HepG2 (cell line): Measurements from ENCODE around the gene EHBP1. TPM values are rescaled to one million over a fixed set of nuclear protein-coding genes. Genes with fewer than 3 reads are reported as not detected.

ENCODE experiments used
- ATAC-seq: fragments of 200-7000 bp; cut with Tn5 transposase; 3 replicates; pipeline ENCODE4 v1.9.1; 2020; ENCODE audit warnings: mild to moderate bottlenecking, moderate library complexity
- BruUV-seq: library from RNA; stranded (reverse); fragments of 400-500 nt; replicated peaks from 2 replicates; lab custom pipeline; 2021; lab: Mats Ljungman, UMichigan
- CTCF ChIA-PET: fragments of 300-600 bp; formaldehyde crosslinking; extraction: SDS; loops from one replicate; lab custom pipeline; 2021; ENCODE audit warnings: low total read pairs, inconsistent platforms, low intra/inter-chr PET ratio; lab: Yijun Ruan, JAX
- POLR2A ChIA-PET: fragments of 350-600 bp; sonication (Branson Sonifier 250); formaldehyde crosslinking; loops from one replicate; lab custom pipeline; 2020; ENCODE audit warnings: antibody characterized with exemption, inconsistent platforms; lab: Yijun Ruan, JAX
- DNase-seq: peaks from one replicate; pipeline ENCODE4 v3.0.0-alpha.2; 2015; ENCODE audit warnings: low spot score
- FAIRE-seq: peaks from 3 replicates; lab custom pipeline; 2011; peaks lifted over from hg19 to GRCh38; lab: Jason Lieb, UNC
- H2AFZ ChIP-seq: one replicate; pipeline ENCODE4 v1.6.1; 2011; ENCODE audit warnings: low read length, inconsistent platforms
- H3K27ac ChIP-seq: fragments of 300-600 bp; 3 replicates; pipeline ENCODE4 v1.8.0; 2011; ENCODE audit warnings: mixed run types, mild to moderate bottlenecking, mixed read lengths, low read length, inconsistent platforms; ENCODE audit not compliant: insufficient read depth; ENCODE audit errors: extremely low read length
- H3K27me3 ChIP-seq, 2 experiments: fragments of 200-600 bp in 1 of 2; 2 replicates in 1 of 2; 3 replicates in 1 of 2; pipeline versions ENCODE4 v1.6.0 to v1.8.0; 2011; ENCODE audit warnings: low read length in 2 of 2, mild to moderate bottlenecking in 2 of 2, moderate library complexity in 2 of 2, inconsistent platforms in 1 of 2; ENCODE audit not compliant: insufficient read depth in 2 of 2, control insufficient read depth in 1 of 2
- H3K36me3 ChIP-seq, 2 experiments: fragments of 200-600 bp in 1 of 2; replicated peaks in 1 of 2; 2 replicates in 1 of 2; 3 replicates in 1 of 2; pipeline versions ENCODE4 v1.5.1 to v1.8.0; 2011; ENCODE audit warnings: low read length in 2 of 2, inconsistent platforms in 1 of 2; ENCODE audit not compliant: insufficient read depth in 2 of 2, control insufficient read depth in 1 of 2
- H3K4me1 ChIP-seq: 2 replicates; pipeline ENCODE4 v1.5.1; 2012; ENCODE audit warnings: low read length, inconsistent platforms; ENCODE audit not compliant: insufficient read depth
- H3K4me2 ChIP-seq: 2 replicates; pipeline ENCODE4 v1.6.0; 2011; ENCODE audit warnings: low read depth, low read length, inconsistent platforms
- H3K4me3 ChIP-seq, 3 experiments: fragments of 200-600 bp in 1 of 3; sonication (generic), shearing (Covaris generic) in 1 of 3; replicated peaks in 1 of 3; 2 replicates each; pipeline ENCODE4 v1.5.1; 2011 to 2016; ENCODE audit warnings: low read length in 3 of 3, inconsistent platforms in 2 of 3, low read depth in 2 of 3, mild to moderate bottlenecking in 2 of 3, control low read depth in 1 of 3, mixed read lengths in 1 of 3; ENCODE audit not compliant: insufficient read depth in 1 of 3
- H3K79me2 ChIP-seq: one replicate; pipeline ENCODE4 v1.6.1; 2011; ENCODE audit warnings: low read length, inconsistent platforms; ENCODE audit not compliant: insufficient read depth
- H3K9ac ChIP-seq: 2 replicates; pipeline ENCODE4 v1.6.0; 2011; ENCODE audit warnings: mild to moderate bottlenecking, low read depth, low read length, inconsistent platforms; ENCODE audit not compliant: insufficient read depth
- H3K9me3 ChIP-seq: 2 replicates; pipeline ENCODE4 v1.5.1; 2012; ENCODE audit warnings: mild to moderate bottlenecking, low read length
- H4K20me1 ChIP-seq: 2 replicates; pipeline ENCODE4 v1.6.0; 2011; ENCODE audit warnings: inconsistent platforms, mild to moderate bottlenecking, low read length, moderate library complexity; ENCODE audit not compliant: insufficient read depth
- AGO2 ChIP-seq: fragments of 200-400 bp; formaldehyde crosslinking; optimal IDR thresholded peaks from 2 replicates; pipeline ENCODE3; 2017; ENCODE audit warnings: mild to moderate bottlenecking, low read depth, low read length, moderate library complexity
- ATF1 ChIP-seq: IDR thresholded peaks from 2 replicates; pipeline ENCODE4 v1.6.1; 2016; ENCODE audit warnings: mild to moderate bottlenecking, control low read depth
- CENPX ChIP-seq: sonication (generic); formaldehyde crosslinking; IDR thresholded peaks from 2 replicates; pipeline ENCODE4 v1.9.0; 2021; ENCODE audit warnings: mild to moderate bottlenecking, missing genetic modification reagents, moderate library complexity
- HDAC6 ChIP-seq: fragments of 200-600 bp; sonication (generic); IDR thresholded peaks from 2 replicates; pipeline ENCODE4 v1.7.0; 2017; ENCODE audit warnings: mild to moderate bottlenecking, antibody characterized with exemption, low read length, low read depth
- POLR2AphosphoS2 ChIP-seq: IDR thresholded peaks from 2 replicates; pipeline ENCODE4 v1.6.1; 2011; ENCODE audit warnings: low read depth, low read length, improper control_type of control experiment
- RBM22 ChIP-seq: fragments of 200-400 bp; formaldehyde crosslinking; optimal IDR thresholded peaks from 2 replicates; pipeline ENCODE3; 2017; ENCODE audit warnings: mild to moderate bottlenecking, low read length, moderate library complexity
- SCMH1 ChIP-seq: sonication (generic); formaldehyde crosslinking; IDR thresholded peaks from 2 replicates; pipeline ENCODE4 v1.9.0; 2021; ENCODE audit warnings: missing genetic modification reagents, mild to moderate bottlenecking, borderline replicate concordance
- SMAD3 ChIP-seq: sonication (generic); formaldehyde crosslinking; IDR thresholded peaks from 2 replicates; pipeline ENCODE4 v1.4.0; 2020; ENCODE audit warnings: missing genetic modification reagents
- YEATS2 ChIP-seq: sonication (generic); formaldehyde crosslinking; IDR thresholded peaks from 2 replicates; pipeline ENCODE4 v1.4.0; 2020; ENCODE audit warnings: missing genetic modification reagents, borderline replicate concordance
- ZFP1 ChIP-seq: IDR thresholded peaks from 2 replicates; pipeline ENCODE4 v1.6.1; 2016
- ZNF136 ChIP-seq: sonication (generic); formaldehyde crosslinking; IDR thresholded peaks from 2 replicates; pipeline ENCODE4 v1.8.1; 2022; ENCODE audit warnings: low read depth, mild to moderate bottlenecking, moderate library complexity, missing genetic modification reagents
- ZNF563 ChIP-seq: sonication (generic); formaldehyde crosslinking; IDR thresholded peaks from 2 replicates; pipeline ENCODE4 v1.8.0; 2022; ENCODE audit warnings: mild to moderate bottlenecking, moderate library complexity, missing genetic modification reagents
- WGBS: methylation state at CpG from one replicate; pipeline ENCODE4 v1.1.6; 2017; ENCODE audit warnings: low lambda C conversion rate; 5-methylcytosine and 5-hydroxymethylcytosine counted together
- in situ Hi-C: cut with HindIII; loops from 2 replicates; pipeline ENCODE4 v1.10.0; 2017; ENCODE audit warnings: low pct_unique_long_range_greater_than_20kb; ENCODE audit not compliant: extremely low pct_ligation_motif_present
- intact Hi-C: fragments of 100-400 bp; cut with micrococcal nuclease; formaldehyde crosslinking; loops from one replicate; pipeline ENCODE4 v1.10.0; 2022; ENCODE audit not compliant: unreplicated experiment
- polyA plus RNA-seq, 8 experiments: library from polyadenylated mRNA; depleted of rRNA in 3 of 8; stranded (reverse) in 7 of 8; unstranded in 1 of 8; fragments of >200 nt; fragmentation: Illumina TruSeq in 4 of 8; extraction: Trizol in 4 of 8; gene quantifications; 2 replicates each; pipeline versions ENCODE4 v1.2.1 to v1.2.3, GENCODE V29; 2011 to 2016; ENCODE audit warnings: low read depth in 4 of 8, missing spikeins in 1 of 8, mixed read lengths in 1 of 8; ENCODE audit not compliant: insufficient read depth in 1 of 8
- total RNA-seq, 5 experiments: library from RNA; depleted of rRNA; stranded (reverse); fragments of >200 nt; fragmentation: Illumina TruSeq; extraction: Trizol; gene quantifications; 2 replicates each; pipeline ENCODE4 v1.2.3, GENCODE V29; 2016; ENCODE audit warnings: low read depth in 1 of 5
- TF ChIP-seq, protein P1 (sequence below): IDR thresholded peaks from 2 replicates; pipeline ENCODE4 v1.6.1; 2016; ENCODE audit warnings: missing genetic modification reagents, missing compliant biosample characterization
- TF ChIP-seq, protein P2 (sequence below): IDR thresholded peaks from 2 replicates; pipeline ENCODE4 v1.6.1; 2016; ENCODE audit warnings: low read depth
- TF ChIP-seq, protein P3 (sequence below): sonication (generic); formaldehyde crosslinking; IDR thresholded peaks from 2 replicates; pipeline ENCODE4 v1.4.0; 2020; ENCODE audit warnings: mild to moderate bottlenecking, missing genetic modification reagents
- TF ChIP-seq, protein P4 (sequence below): sonication (generic); formaldehyde crosslinking; IDR thresholded peaks from 2 replicates; pipeline ENCODE4 v1.5.1; 2020; ENCODE audit warnings: mild to moderate bottlenecking, missing genetic modification reagents, moderate library complexity

EHBP1 gene
- total and polyA plus RNA-seq, 2 of the 13 experiments (the other 11 are each of a cell fraction or from before 2014, with no cell fraction given) = 93.5 to 146 TPM

DNA sequence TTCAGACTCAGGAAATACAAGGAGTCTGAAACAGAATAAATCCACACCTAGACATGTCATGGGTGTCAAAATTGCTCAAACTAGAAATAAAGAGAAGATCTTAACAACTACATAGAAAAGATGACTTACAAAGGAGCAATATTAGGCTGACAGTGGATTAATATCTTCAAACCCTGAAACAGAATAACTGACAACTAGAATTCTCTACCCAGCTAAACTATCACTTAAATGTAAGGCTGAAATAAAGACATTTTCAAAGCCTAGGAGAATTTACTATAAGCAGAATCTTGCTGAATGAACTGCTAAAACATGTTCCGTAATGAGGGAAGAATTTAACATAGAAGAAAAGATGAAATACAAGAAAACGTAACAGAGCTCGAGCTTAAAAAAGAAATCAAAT is 168.1 kb downstream of the EHBP1 start (continued):
- no peak for TF ChIP-seq YEATS2 (CRISPR knock-in tag)
- TF ChIP-seq ATF1 (CRISPR knock-in tag) = no peak
- TF ChIP-seq, protein P1, sequence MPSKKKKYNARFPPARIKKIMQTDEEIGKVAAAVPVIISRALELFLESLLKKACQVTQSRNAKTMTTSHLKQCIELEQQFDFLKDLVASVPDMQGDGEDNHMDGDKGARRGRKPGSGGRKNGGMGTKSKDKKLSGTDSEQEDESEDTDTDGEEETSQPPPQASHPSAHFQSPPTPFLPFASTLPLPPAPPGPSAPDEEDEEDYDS (CRISPR knock-in tag) = no peak
- no peak for TF ChIP-seq SCMH1 (CRISPR knock-in tag)
- no peak for TF ChIP-seq ZNF563 (CRISPR knock-in tag)
- TF ChIP-seq ZFP1 = peak; percentile 99
- no peak for TF ChIP-seq SMAD3 (CRISPR knock-in tag)
- TF ChIP-seq POLR2AphosphoS2 = 0 out of 2 replicates have a peak, but pooled peaks have one; percentile 41

DNA sequence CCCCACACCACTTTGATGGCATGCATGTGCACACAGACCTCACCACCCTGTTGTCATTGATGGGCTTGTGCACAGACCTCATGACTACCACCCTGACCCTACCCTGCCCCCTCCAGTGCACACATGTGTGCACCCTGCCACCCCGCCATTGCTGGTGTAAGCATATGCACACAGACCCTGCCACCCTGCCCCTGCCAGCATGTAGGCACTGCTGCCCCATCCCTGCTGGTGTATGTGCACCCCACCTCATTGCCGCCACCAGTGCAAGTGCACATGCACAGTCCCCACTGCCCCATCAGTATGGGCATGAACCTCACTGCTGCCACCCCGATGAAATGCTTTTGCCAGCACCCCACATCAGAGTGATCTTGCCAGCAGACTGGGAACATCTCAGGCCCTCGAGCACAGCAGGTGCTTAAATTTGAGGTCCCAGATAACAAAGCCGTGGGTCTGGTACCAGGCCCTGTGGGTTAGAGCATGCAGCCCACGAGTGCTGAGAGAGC is 169.4 kb downstream of the EHBP1 start:
- Histone ChIP-seq H4K20me1 (no peaks in the 10 kb centered on the region), H2AFZ (no peak overlapping the region), H3K79me2 (no peaks in the 10 kb centered on the region), H3K4me3 (no peak overlapping the region), H3K27ac (no peak overlapping the region), H3K4me1 (peaks cover 13% of the 10 kb centered on the region), H3K36me3 (peaks cover 33 to 90% of the 10 kb centered on the region in 2 experiments), H3K27me3 (no peaks in the 10 kb centered on the region), H3K9ac (no peak overlapping the region), H3K9me3 (peaks cover 15% of the 10 kb centered on the region), H3K4me2 (no peak overlapping the region)
- intact Hi-C loops = no loop called here
- WGBS = 93% methylated on average over 4 of the region's 6 CpGs
- ATAC-seq (peak; percentile 50), DNase-seq (no peak), FAIRE-seq (no peak)
- CTCF ChIA-PET = no interaction called here
- POLR2A ChIA-PET = no interaction called here
- BruUV-seq = no TSS peak
- in situ Hi-C loops = no loop called here
- TF ChIP-seq ZNF136 (CRISPR knock-in tag) = no peak
- TF ChIP-seq, protein P2, sequence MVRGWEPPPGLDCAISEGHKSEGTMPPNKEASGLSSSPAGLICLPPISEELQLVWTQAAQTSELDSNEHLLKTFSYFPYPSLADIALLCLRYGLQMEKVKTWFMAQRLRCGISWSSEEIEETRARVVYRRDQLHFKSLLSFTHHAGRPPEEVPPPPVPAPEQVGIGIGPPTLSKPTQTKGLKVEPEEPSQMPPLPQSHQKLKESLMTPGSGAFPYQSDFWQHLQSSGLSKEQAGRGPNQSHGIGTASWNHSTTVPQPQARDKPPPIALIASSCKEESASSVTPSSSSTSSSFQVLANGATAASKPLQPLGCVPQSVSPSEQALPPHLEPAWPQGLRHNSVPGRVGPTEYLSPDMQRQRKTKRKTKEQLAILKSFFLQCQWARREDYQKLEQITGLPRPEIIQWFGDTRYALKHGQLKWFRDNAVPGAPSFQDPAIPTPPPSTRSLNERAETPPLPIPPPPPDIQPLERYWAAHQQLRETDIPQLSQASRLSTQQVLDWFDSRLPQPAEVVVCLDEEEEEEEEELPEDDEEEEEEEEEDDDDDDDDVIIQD (CRISPR knock-in tag) = no peak
- TF ChIP-seq, protein P3, sequence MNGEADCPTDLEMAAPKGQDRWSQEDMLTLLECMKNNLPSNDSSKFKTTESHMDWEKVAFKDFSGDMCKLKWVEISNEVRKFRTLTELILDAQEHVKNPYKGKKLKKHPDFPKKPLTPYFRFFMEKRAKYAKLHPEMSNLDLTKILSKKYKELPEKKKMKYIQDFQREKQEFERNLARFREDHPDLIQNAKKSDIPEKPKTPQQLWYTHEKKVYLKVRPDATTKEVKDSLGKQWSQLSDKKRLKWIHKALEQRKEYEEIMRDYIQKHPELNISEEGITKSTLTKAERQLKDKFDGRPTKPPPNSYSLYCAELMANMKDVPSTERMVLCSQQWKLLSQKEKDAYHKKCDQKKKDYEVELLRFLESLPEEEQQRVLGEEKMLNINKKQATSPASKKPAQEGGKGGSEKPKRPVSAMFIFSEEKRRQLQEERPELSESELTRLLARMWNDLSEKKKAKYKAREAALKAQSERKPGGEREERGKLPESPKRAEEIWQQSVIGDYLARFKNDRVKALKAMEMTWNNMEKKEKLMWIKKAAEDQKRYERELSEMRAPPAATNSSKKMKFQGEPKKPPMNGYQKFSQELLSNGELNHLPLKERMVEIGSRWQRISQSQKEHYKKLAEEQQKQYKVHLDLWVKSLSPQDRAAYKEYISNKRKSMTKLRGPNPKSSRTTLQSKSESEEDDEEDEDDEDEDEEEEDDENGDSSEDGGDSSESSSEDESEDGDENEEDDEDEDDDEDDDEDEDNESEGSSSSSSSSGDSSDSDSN (CRISPR knock-in tag) = 0 out of 2 replicates have a peak, but pooled peaks have one; percentile 20
- TF ChIP-seq POLR2AphosphoS2 = 0 out of 2 replicates have a peak, but pooled peaks have one; percentile 23
- TF ChIP-seq CENPX (CRISPR knock-in tag) = no peak
- TF ChIP-seq HDAC6 = no peak
- TF ChIP-seq, protein P4, sequence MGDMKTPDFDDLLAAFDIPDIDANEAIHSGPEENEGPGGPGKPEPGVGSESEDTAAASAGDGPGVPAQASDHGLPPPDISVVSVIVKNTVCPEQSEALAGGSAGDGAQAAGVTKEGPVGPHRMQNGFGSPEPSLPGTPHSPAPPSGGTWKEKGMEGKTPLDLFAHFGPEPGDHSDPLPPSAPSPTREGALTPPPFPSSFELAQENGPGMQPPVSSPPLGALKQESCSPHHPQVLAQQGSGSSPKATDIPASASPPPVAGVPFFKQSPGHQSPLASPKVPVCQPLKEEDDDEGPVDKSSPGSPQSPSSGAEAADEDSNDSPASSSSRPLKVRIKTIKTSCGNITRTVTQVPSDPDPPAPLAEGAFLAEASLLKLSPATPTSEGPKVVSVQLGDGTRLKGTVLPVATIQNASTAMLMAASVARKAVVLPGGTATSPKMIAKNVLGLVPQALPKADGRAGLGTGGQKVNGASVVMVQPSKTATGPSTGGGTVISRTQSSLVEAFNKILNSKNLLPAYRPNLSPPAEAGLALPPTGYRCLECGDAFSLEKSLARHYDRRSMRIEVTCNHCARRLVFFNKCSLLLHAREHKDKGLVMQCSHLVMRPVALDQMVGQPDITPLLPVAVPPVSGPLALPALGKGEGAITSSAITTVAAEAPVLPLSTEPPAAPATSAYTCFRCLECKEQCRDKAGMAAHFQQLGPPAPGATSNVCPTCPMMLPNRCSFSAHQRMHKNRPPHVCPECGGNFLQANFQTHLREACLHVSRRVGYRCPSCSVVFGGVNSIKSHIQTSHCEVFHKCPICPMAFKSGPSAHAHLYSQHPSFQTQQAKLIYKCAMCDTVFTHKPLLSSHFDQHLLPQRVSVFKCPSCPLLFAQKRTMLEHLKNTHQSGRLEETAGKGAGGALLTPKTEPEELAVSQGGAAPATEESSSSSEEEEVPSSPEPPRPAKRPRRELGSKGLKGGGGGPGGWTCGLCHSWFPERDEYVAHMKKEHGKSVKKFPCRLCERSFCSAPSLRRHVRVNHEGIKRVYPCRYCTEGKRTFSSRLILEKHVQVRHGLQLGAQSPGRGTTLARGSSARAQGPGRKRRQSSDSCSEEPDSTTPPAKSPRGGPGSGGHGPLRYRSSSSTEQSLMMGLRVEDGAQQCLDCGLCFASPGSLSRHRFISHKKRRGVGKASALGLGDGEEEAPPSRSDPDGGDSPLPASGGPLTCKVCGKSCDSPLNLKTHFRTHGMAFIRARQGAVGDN (CRISPR knock-in tag) = peak; percentile 30; the same call in 1 of the 2 replicates
- TF ChIP-seq AGO2 = peak; percentile 88
- peak; percentile 95 for TF ChIP-seq RBM22
